A673 (cell line): ENCODE results near the gene TP53BP1. TPM values are rescaled to one million over a fixed set of nuclear protein-coding genes. Genes with fewer than 3 reads are reported as not detected.

Experiments
- BruUV-seq: library from RNA; stranded (reverse); fragments of 400-500 nt; replicated peaks from 2 replicates; lab custom pipeline; 2021; lab: Mats Ljungman, UMichigan
- CTCF ChIA-PET: fragments of 300-600 bp; sonication (Branson Sonifier 250); formaldehyde crosslinking; loops from one replicate; lab custom pipeline; 2022; ENCODE audit warnings: antibody characterized with exemption; lab: Charles Lee
- POLR2A ChIA-PET: fragments of 300-600 bp; sonication (Branson Sonifier 250); formaldehyde crosslinking; loops from one replicate; lab custom pipeline; 2022; ENCODE audit warnings: antibody characterized with exemption; ENCODE audit not compliant: low non-redundant PET; lab: Charles Lee
- DNase-seq: peaks from one replicate; pipeline ENCODE4 v3.0.0-alpha.2; 2015; ENCODE audit warnings: low spot score
- H3K27ac ChIP-seq: fragments of 200-600 bp; sonication (generic); 2 replicates; pipeline ENCODE4 v1.5.1; 2016; ENCODE audit warnings: mixed run types, low read depth, mild to moderate bottlenecking, mixed read lengths, antibody characterized with exemption, low read length; ENCODE audit not compliant: poor library complexity, severe bottlenecking
- H3K27me3 ChIP-seq: fragments of 200-600 bp; sonication (generic); replicated peaks from 2 replicates; pipeline ENCODE4 v1.6.1; 2017; ENCODE audit warnings: mixed run types, low read depth, mild to moderate bottlenecking, mixed read lengths, antibody characterized with exemption, low read length; ENCODE audit not compliant: insufficient read depth, poor library complexity
- H3K36me3 ChIP-seq: fragments of 200-600 bp; sonication (generic); 2 replicates; pipeline ENCODE4 v1.6.1; 2016; ENCODE audit warnings: mixed run types, mild to moderate bottlenecking, mixed read lengths, antibody characterized with exemption, low read length; ENCODE audit not compliant: insufficient read depth, poor library complexity, severe bottlenecking
- H3K4me1 ChIP-seq: fragments of 200-600 bp; sonication (generic); 2 replicates; pipeline ENCODE4 v1.6.1; 2017; ENCODE audit warnings: mixed run types, mild to moderate bottlenecking, mixed read lengths, antibody characterized with exemption, low read length; ENCODE audit not compliant: insufficient read depth, poor library complexity, severe bottlenecking
- H3K4me3 ChIP-seq: fragments of 200-600 bp; sonication (generic); 2 replicates; pipeline ENCODE4 v1.5.1; 2016; ENCODE audit warnings: low read depth, mixed run types, mild to moderate bottlenecking, mixed read lengths, low read length; ENCODE audit not compliant: poor library complexity, severe bottlenecking
- H3K9me3 ChIP-seq: fragments of 200-600 bp; sonication (generic); 2 replicates; pipeline ENCODE4 v1.6.1; 2016; ENCODE audit warnings: mixed run types, low read depth, mild to moderate bottlenecking, mixed read lengths, antibody characterized with exemption, low read length; ENCODE audit not compliant: poor library complexity, severe bottlenecking
- EZH2 ChIP-seq: fragments of 200-600 bp; sonication (generic); IDR thresholded peaks from 2 replicates; pipeline ENCODE4 v1.6.1; 2017; ENCODE audit warnings: borderline replicate concordance, low read depth, mild to moderate bottlenecking, mixed read lengths, antibody characterized with exemption, low read length; ENCODE audit not compliant: poor library complexity, severe bottlenecking
- intact Hi-C: fragments of 100-400 bp; cut with micrococcal nuclease; formaldehyde crosslinking; loops from one replicate; pipeline ENCODE4 v1.10.0; 2022; ENCODE audit not compliant: unreplicated experiment
- total RNA-seq: library from RNA; stranded (reverse); gene quantifications from 2 replicates; pipeline ENCODE4 v1.2.3, GENCODE V29; 2021
- TF ChIP-seq, protein P1 (sequence below): fragments of 300-800, 200-600 bp; sonication (generic); conservative IDR thresholded peaks from 2 replicates; pipeline ENCODE4 v1.5.1; 2017; ENCODE audit warnings: low read depth, mild to moderate bottlenecking, antibody characterized with exemption, low read length, moderate library complexity, mixed read lengths

The TP53BP1 gene
- total RNA-seq, 1 experiment from 2014 or later = 66.0 TPM

DNA sequence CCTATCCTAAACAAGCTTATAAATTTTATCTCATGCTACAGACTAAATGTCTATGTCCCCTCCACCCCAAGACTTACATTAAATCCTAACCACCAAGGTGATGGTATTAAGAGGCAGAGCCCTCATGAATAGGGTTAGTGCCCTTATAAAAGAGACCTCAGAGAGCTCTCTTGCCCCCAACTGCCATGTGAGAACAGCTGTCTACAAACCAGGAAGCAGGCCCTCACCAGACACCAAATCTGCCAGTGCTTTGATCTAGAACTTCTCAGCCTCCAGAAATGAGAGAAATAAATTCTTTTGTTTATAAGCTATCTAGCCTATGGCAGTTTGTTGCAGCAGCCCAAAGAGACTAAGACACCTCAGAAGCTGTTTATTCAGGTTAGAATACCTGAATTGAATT, 58.5 kb downstream of the TP53BP1 start:
- no peak for DNase-seq
- no peak for TF ChIP-seq EZH2
- TF ChIP-seq, protein P1, sequence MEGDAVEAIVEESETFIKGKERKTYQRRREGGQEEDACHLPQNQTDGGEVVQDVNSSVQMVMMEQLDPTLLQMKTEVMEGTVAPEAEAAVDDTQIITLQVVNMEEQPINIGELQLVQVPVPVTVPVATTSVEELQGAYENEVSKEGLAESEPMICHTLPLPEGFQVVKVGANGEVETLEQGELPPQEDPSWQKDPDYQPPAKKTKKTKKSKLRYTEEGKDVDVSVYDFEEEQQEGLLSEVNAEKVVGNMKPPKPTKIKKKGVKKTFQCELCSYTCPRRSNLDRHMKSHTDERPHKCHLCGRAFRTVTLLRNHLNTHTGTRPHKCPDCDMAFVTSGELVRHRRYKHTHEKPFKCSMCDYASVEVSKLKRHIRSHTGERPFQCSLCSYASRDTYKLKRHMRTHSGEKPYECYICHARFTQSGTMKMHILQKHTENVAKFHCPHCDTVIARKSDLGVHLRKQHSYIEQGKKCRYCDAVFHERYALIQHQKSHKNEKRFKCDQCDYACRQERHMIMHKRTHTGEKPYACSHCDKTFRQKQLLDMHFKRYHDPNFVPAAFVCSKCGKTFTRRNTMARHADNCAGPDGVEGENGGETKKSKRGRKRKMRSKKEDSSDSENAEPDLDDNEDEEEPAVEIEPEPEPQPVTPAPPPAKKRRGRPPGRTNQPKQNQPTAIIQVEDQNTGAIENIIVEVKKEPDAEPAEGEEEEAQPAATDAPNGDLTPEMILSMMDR = no peak
- BruUV-seq = no TSS peak
- H3K27ac ChIP-seq = no peak overlapping the region
- no peaks in the 10 kb centered on the region for H3K27me3 ChIP-seq
- H3K9me3 ChIP-seq = no peaks in the 10 kb centered on the region
- intact Hi-C loops = no loop called here
- ChIA-PET CTCF (no interaction called here), POLR2A (no interaction called here)
- H3K36me3 ChIP-seq = peaks cover 48% of the 10 kb centered on the region
- no peak overlapping the region for H3K4me3 ChIP-seq
- no peaks in the 10 kb centered on the region for H3K4me1 ChIP-seq

DNA sequence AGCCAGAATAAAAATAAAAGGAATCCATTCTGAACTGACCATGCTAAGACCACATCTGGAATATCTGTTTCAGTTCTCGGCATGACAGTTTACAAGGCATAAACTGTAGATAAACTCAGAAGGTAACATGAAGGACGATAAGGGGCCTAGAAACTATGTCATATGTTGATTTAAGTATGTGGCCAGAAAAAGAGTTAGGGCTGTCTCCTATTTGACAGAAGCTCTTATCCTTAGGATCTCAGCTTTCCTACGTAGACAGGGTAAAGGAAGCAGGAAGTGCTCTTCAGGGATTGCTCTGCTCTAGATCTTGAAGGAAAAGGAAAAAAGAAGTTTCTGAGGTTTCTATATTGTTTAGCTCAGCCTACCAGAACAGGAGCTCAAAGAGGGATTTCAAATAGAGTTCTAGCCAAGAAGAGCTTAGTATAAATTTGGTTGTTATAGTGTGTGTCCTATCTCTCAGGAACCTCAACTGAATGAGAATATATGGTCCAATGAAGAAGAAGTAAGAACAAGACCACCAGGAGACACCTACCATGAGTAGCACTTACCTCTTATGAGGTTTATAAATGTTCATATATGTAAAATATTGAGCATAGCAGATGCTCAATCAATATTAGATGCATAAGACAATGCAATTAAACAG, 59.2 kb downstream of the TP53BP1 start:
- POLR2A ChIA-PET = no interaction called here
- peaks cover 46% of the 10 kb centered on the region for H3K36me3 ChIP-seq
- H3K4me1 ChIP-seq = no peaks in the 10 kb centered on the region
- no peak overlapping the region for H3K27ac ChIP-seq
- no TSS peak for BruUV-seq
- no peak overlapping the region for H3K4me3 ChIP-seq
- no peaks in the 10 kb centered on the region for H3K27me3 ChIP-seq
- intact Hi-C loops = no loop called here
- no peak for TF ChIP-seq EZH2
- TF ChIP-seq, protein P1 = no peak
- CTCF ChIA-PET = no interaction called here
- no peak for DNase-seq
- no peaks in the 10 kb centered on the region for H3K9me3 ChIP-seq

DNA sequence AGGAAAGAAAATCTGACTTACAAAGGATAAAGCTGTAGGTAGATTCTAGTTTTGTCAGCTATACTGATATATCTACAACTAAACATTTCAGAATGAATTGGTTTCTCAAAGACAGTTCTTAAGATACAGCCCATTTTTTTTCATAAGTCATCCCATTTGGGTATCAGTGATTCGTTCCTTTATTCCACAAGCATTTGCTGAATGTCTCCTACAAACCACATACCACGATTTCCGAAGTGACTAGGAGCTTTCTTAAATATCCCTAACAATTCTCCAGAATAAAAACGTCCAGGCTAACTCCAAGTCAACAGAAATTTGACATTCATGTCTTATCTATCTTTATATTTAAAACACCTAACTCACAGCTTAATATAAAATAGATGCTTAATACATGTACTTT, 59.8 kb downstream of the TP53BP1 start:
- BruUV-seq = no TSS peak
- CTCF ChIA-PET = no interaction called here
- Histone ChIP-seq H3K36me3 (peaks cover 40% of the 10 kb centered on the region), H3K4me3 (no peak overlapping the region), H3K27ac (no peak overlapping the region), H3K9me3 (no peaks in the 10 kb centered on the region), H3K27me3 (no peaks in the 10 kb centered on the region), H3K4me1 (no peaks in the 10 kb centered on the region)
- POLR2A ChIA-PET = no interaction called here
- DNase-seq = no peak
- intact Hi-C loops = no loop called here
- TF ChIP-seq EZH2 = no peak
- TF ChIP-seq, protein P1 = no peak
